Motor neuron (in vitro differentiated cells): ENCODE results near the gene ULK4. TPM values are rescaled to one million over a fixed set of nuclear protein-coding genes. Genes with fewer than 3 reads are reported as not detected.
"Not testable (repeated sequence)": the region's sequence is repeated elsewhere in the genome, so short reads cannot be mapped to it uniquely, and the experiment has no call there.

Experiments
- ATAC-seq, 8 experiments: fragments of 200-7000 bp; cut with Tn5 transposase; replicated peaks in 6 of 8; 2 replicates each; pipeline ENCODE4 v1.8.0; 2021; ENCODE audit warnings: mild to moderate bottlenecking in 8 of 8, moderate library complexity in 8 of 8
- H3K27ac ChIP-seq, 2 donors: fragments of 250-450 bp; sonication (Bioruptor Pico); 2 replicates each; pipeline ENCODE4 v1.9.0; 2021; ENCODE audit warnings: antibody characterized with exemption in 2 of 2, mild to moderate bottlenecking in 2 of 2, moderate library complexity in 1 of 2
- H3K4me1 ChIP-seq, 2 donors: fragments of 250-450 bp; sonication (Bioruptor Pico); replicated peaks in 1 of 2; 2 replicates each; pipeline ENCODE4 v1.6.1; 2021; ENCODE audit warnings: antibody characterized with exemption in 2 of 2, mild to moderate bottlenecking in 2 of 2, moderate library complexity in 1 of 2
- H3K4me3 ChIP-seq, 5 donors: fragments of 250-450 bp; sonication (Bioruptor Pico); 2 replicates each; pipeline ENCODE4 v1.9.0; 2021; ENCODE audit warnings: antibody characterized with exemption in 5 of 5, mild to moderate bottlenecking in 5 of 5, moderate library complexity in 4 of 5
- WGBS, 10 experiments: fragments of 450-650 bp; shearing (Covaris generic); methylation state at CpG; one replicate each; pipeline ENCODE4 v1.0.0; 2022; 5-methylcytosine and 5-hydroxymethylcytosine counted together
- in situ Hi-C, 9 experiments: fragments of 400-800 bp; cut with MboI; loops; one replicate each; pipeline ENCODE4 v1.15.0; 2021; ENCODE audit warnings: low sequenced_read_pairs in 9 of 9, low pct_unique_long_range_greater_than_20kb in 2 of 9; ENCODE audit not compliant: unreplicated experiment in 9 of 9
- total RNA-seq, 8 experiments: library from RNA; unstranded; fragments of 300-600 nt; gene quantifications; 2 replicates each; pipeline versions ENCODE4 v1.2.3 to v1.2.4, GENCODE V29; 2022

ULK4 gene
- total RNA-seq, 8 experiments from 2014 or later = 4.3 to 21.7 (median 9.5) TPM

DNA sequence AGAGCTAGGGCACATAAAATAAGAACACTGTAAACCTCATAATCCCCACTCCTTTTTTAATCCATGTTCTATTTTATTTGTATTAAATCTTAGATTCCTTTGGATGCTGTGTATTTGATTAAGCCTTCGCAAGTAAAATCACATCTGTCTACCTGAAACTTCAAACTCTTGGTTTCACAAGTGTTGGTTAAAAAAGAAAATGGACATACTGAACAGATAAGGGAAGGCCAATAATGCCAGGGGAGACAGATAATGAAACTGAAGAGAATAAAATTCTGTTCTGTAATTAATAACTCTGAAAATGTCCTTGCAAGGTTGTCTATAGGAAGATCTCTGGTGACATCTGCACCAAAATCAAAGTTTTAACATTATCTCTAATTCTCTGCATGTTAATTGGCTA is 114.2 kb downstream of the ULK4 start:
- no peak overlapping the region for H3K4me3 ChIP-seq
- no peak for ATAC-seq
- 91 to 100% (median 100%) methylated on average over 1 of the region's 1 CpG; no CpG with 5 or more reads in 2 of the 10 experiments for WGBS, 10 experiments
- H3K27ac ChIP-seq = no peak overlapping the region
- in situ Hi-C loops = no loop called here
- no peaks in the 10 kb centered on the region for H3K4me1 ChIP-seq

DNA sequence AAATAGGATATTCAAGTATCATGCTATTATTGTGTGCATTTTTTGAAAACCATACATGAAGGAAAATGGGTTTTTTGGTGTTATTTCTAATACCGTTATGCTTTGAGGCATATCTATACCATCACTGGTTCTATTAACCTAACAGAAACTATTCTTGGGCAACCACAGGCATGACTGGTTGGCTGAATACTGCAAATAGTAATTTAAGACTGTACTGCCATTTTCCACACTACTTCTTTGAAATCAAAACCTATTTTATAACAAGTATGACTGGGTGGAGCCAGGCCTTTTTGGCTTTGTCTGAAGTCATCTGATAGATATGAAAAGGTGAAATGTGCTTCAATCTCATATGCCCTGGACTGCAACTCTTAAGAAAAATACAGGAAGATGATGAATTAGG is 115.1 kb downstream of the ULK4 start:
- Histone ChIP-seq H3K4me3 (no peak overlapping the region), H3K4me1 (no peaks in the 10 kb centered on the region), H3K27ac (no peak overlapping the region)
- 0 to 100% (median 100%) methylated on average over 1 of the region's 1 CpG; no CpG with 5 or more reads in 4 of the 10 experiments for WGBS, 10 experiments
- ATAC-seq = no peak
- in situ Hi-C loops = no loop called here

DNA sequence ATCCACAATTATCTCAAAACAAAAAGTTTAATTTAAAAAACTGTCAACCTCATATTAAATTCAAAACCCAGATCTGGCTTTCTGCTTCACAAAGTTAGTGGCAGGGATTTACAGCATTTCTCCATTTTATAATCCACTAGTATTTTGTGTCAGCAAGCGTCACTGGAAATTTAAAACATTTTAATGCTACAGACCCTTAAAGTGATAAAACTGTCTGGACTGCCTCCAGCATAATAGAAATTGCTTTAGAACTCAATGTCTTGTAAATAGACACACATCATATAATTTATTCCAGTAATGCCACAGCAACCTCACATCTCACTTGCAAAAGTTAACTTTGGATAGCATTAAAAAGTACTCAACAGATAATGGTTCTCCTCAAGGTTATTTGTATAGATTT is 116.1 kb downstream of the ULK4 start:
- H3K27ac ChIP-seq = no peak overlapping the region
- H3K4me3 ChIP-seq = no peak overlapping the region
- no peak for ATAC-seq
- H3K4me1 ChIP-seq = no peaks in the 10 kb centered on the region
- 33 to 100% (median 83%) methylated on average over 1 of the region's 1 CpG; no CpG with 5 or more reads in 2 of the 10 experiments for WGBS, 10 experiments
- in situ Hi-C loops = no loop called here

DNA sequence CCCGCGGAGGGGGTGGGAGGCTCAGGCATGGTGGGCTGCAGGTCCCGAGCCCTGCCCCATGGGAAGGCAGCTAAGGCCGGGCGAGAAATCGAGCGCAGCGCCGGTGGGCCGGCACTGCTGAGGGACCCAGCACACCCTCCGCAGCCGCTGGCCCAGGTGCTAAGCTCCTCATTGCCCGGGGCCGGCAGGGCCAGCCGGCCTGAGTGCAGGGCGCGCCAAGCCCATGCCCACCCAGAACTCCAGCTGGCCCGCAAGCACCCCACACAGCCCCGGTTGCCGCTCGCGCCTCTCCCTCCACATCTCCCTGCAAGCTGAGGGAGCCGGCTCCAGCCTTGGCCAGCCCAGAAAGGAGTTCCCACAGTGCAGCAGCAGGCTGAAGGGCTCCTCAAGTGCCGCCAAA is 117.6 kb downstream of the ULK4 start:
- H3K4me3 ChIP-seq, H3K27ac ChIP-seq, ATAC-seq, H3K4me1 ChIP-seq, in situ Hi-C loops: not testable (repeated sequence)
- 100% methylated on average over 1 to 4 of the region's 24 CpGs; no CpG with 5 or more reads in 8 of the 10 experiments for WGBS, 10 experiments

DNA sequence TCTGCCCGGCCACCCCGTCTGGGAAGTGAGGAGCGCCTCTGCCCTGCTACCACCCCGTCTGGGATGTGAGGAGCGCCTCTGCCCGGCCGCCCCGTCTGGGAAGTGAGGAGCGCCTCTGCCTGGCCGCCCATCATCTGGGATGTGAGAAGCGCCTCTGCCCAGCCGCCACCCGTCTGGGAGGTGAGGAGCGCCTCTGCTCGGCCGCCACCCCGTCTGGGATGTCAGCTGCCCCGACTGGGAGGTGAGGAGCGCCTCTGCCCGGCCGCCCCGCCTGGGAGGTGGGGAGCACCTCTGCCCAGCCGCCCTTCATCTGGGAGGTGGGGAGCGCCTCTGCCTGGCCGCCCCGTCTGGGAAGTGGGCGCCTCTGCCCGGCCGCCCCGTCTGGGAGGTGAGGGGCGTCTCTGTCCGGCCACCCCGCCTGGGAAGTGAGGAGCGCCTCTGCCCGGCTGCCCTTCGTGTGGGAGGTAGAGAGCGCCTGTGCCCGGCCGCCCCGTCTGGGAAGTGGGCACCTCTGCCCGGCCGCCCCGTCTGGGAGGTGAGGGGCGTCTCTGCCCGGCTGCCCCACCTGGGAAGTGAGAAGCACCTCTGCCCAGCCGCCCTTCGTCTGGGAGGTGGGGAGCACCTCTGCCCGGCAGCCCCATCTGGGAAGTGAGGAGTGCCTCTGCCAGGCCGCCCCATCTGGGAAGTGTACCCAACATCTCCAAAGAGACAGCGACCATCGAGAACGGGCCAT is 120.8 kb downstream of the ULK4 start:
- H3K4me3 ChIP-seq, H3K27ac ChIP-seq, H3K4me1 ChIP-seq, in situ Hi-C loops, ATAC-seq: not testable (repeated sequence)
- 100% methylated on average over 1 to 3 of the region's 52 CpGs; no CpG with 5 or more reads in 7 of the 10 experiments for WGBS, 10 experiments

DNA sequence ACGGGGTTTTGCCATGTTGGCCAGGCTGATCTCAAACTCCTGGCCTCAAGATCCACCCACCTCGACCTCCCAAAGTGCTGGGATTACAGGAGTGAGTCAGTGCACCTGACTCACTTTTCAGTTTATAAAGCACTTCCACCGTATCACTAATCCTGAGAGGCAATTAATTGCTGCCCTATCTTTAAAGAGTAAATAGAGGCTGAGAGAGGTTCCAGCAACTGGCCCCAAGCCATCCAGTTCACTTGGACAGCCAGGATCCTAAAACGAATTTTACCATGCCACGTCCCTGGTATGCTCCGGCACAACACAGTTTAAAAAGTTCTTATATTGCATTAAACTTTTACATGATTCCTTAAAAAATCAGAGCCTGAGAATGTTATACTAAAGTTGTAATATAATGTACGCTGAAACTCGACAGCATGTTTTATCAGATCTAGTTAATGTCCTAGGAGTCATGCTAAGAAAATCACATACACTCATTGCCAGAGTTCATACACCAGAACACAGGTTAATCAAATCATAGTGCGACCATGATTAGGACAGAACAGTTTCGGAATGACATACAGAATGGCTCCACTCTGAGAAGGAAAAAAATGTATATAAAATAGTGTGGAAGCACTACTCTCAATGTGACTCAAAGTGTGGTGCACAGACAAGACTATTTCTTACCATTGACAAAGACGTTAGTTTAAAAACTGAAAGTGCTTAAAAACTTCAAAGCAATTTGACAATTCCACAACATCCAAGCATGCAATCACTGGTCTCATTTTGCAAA is 125.4 kb downstream of the ULK4 start:
- no peak for ATAC-seq
- in situ Hi-C loops = no loop called here
- 69 to 100% (median 80%) methylated on average over 1 to 10 of the region's 11 CpGs for WGBS, 10 experiments

DNA sequence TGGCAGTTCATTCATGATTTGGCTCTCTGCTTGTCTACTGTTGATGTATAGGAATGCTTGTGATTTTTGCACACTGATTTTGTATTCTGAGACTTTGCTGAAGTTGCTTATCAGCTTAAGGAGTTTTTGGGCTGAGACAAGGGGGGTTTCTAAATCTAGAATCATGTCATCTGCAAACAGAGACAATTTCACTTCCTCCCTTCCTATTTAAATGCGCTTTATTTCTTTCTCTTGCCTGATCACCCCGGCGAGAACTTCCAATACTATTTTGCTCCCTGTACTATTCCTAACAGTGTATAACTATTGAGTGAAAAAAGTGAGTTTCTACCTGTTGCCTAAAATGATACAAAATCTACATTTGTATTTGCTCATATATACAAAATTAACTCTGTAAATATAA is 128.3 kb downstream of the ULK4 start:
- no peak for ATAC-seq
- Histone ChIP-seq H3K4me1 (no peaks in the 10 kb centered on the region), H3K4me3 (no peak overlapping the region), H3K27ac (no peak overlapping the region)
- WGBS, 10 experiments = 72 to 100% (median 96%) methylated on average over 1 to 3 of the region's 3 CpGs; no CpG with 5 or more reads in 3 of the 10 experiments
- in situ Hi-C loops = no loop called here

More for the DNA sequence above, 125.4 kb downstream of the ULK4 start:
- Histone ChIP-seq H3K27ac (no peak overlapping the region), H3K4me1 (no peaks in the 10 kb centered on the region), H3K4me3 (no peak overlapping the region)

DNA sequence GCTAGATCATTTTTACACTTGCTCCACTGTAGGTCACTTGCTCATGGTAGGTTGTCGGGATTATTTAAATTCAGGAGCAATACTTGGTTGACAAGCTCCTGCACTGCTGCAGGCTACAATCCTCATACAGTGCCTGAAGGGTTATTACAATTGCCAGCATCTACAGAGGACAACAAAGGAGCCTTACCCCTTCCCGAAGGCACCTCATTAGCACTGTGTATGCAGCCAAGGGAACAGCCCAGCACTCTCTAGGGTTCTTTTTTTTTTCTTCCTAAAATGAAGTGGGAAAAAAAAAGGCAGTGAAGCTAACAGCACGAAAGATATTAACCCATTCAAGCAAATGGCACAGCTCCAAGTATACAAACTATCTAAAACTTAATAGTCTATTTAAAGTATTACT is 142.7 kb downstream of the ULK4 start:
- peak in 3 of 8 experiments; percentile 42 to 90 (median 59) for ATAC-seq
- 0 to 80% (median 37%) methylated on average over 1 to 3 of the region's 3 CpGs; no CpG with 5 or more reads in 2 of the 10 experiments for WGBS, 10 experiments
- Histone ChIP-seq H3K27ac (no peak overlapping the region), H3K4me1 (no peaks in the 10 kb centered on the region), H3K4me3 (no peak overlapping the region)
- in situ Hi-C loops = no loop called here

DNA sequence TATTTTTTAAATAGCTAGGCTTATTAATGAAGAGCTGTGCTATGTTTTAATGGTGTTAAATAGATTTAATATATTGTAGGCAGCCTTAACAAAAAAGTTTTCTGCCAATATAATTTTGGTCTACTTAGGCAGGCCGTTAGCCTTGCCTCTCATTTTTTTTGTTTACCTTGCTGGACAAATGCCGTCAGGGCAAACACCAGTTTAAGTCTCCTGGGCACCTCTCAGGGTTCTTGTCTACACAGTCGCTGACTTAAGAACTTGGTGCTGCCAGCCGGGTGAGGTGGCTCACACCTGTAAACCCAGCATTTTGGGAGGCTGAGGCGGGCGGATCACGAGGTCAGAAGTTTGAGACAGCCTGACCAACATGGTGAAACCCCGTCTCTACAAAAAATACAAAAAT is 153.3 kb downstream of the ULK4 start:
- in situ Hi-C loops = no loop called here
- H3K4me3 ChIP-seq = no peak overlapping the region
- 79 to 100% (median 94%) methylated on average over 1 to 4 of the region's 8 CpGs; no CpG with 5 or more reads in 4 of the 10 experiments for WGBS, 10 experiments
- no peak overlapping the region for H3K27ac ChIP-seq
- H3K4me1 ChIP-seq = no peaks in the 10 kb centered on the region
- ATAC-seq = no peak

DNA sequence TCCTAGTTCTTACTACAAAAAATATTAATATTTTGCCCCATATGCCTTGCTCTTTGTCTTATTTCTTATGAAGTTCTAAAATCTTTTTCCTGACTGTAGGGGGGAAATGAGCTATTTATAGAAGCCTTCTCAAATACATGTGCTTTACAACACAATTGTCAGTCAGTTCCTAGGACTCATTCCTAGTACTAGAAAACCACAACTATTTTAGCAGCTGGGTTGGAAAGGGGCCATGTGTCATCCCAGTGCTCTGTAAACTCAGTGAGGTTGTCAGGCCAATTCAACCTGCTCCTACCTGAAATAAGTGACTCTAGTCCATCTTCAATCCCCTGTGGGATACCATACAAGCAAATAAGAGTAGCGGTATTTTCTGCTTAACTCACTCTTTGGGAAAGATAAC is 153.8 kb downstream of the ULK4 start:
- in situ Hi-C loops = no loop called here
- 33 to 100% (median 92%) methylated on average over 1 of the region's 1 CpG; no CpG with 5 or more reads in 5 of the 10 experiments for WGBS, 10 experiments
- Histone ChIP-seq H3K4me1 (no peaks in the 10 kb centered on the region), H3K4me3 (no peak overlapping the region), H3K27ac (no peak overlapping the region)
- peak in 2 of 8 experiments; percentile 23 to 53 for ATAC-seq

DNA sequence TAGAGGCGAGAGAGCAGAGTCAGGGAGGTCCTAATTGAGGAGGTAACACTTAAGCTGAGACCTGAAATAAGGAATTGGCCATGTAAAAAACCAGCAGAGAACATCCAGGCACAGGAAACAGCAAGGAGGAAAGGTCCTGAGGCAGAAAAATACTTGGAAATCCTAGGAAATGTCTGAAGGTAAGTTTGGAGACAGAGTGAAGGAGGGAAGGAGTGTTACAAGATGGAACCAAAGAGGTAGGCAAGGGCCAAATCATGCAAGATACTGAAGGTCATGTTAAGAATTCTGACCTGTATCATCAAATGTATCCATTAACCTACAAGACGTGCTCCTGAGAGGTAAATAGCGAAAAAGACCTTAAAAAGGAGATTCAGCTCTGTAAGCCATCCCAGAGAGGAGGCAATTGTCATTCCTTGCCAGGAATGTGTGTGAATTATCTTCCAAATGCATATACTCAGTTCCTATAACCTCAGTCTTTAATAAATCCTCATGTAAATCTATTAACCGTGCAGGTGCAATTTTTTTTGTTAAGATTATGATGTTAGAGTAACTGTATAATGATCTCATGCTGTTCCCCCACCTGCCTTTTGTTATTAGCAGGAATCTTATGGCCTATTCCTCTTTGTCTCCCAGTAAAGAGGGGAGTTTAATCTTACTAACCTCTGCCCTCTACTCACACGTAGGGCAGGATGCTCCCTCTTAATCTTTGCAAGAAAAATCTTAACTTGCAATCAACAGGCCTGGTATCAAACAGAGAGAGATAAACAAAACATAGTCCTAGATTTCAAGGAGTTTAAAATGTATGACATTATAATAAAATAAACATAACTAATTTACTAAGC is 166.9 kb downstream of the ULK4 start:
- H3K4me1 ChIP-seq = no peaks in the 10 kb centered on the region
- no peak overlapping the region for H3K27ac ChIP-seq
- no peak overlapping the region for H3K4me3 ChIP-seq
- in situ Hi-C loops = no loop called here
- WGBS, 10 experiments = 21 to 100% (median 77%) methylated on average over 1 to 5 of the region's 5 CpGs
- ATAC-seq = no peak

DNA sequence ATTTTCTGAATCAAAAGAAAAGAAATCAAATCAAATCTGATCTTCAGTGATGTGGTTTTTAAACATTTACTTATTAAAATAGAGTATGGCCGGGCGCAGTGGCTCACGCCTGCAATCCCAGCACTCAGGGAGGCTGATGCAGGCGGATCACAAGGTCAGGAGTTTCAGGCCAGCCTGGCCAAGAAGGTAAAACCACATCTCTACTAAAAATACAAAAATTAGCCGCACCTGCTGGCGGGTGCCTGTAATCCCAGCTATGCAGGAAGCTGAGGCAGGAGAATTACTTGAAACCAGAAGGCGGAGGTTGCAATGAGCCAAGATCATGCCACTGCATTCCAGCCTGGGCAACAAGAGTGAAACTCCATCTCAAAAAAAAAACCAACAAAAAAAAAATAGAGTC is 169.1 kb downstream of the ULK4 start:
- no peak for ATAC-seq
- no peak overlapping the region for H3K27ac ChIP-seq
- no peaks in the 10 kb centered on the region for H3K4me1 ChIP-seq
- 83 to 100% (median 92%) methylated on average over 1 to 7 of the region's 7 CpGs; no CpG with 5 or more reads in 3 of the 10 experiments for WGBS, 10 experiments
- in situ Hi-C loops = no loop called here
- H3K4me3 ChIP-seq = no peak overlapping the region

DNA sequence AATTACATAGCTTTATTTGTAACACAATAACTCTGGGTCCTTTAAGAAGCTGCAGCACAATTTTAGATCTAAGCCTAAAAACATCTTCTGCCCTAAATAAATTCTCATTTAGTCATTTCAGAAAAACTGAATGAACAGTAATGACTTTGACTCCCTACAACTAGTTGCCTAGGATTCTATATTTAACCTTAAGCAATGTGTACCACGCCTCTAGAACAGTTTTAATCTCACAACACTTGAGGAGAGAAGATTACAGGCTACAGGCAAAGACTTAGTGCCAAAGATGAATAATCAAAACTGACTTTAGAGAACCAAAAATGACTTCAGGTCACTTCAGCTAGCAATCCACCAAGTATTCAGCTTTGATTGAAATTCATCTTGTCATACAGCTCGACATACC is 192.8 kb downstream of the ULK4 start:
- WGBS, 10 experiments = 0 to 86% (median 61%) methylated on average over 1 to 2 of the region's 2 CpGs
- peak in 2 of 8 experiments; percentile 40 to 65 for ATAC-seq
- H3K4me3 ChIP-seq = no peak overlapping the region
- in situ Hi-C loops = no loop called here
- H3K27ac ChIP-seq = no peak overlapping the region
- H3K4me1 ChIP-seq = no peaks in the 10 kb centered on the region
